PC-3 (cell line): ENCODE data around the gene NINL.

Source experiments
- CTCF ChIP-seq: fragments of 300-600 bp; sonication (generic); conservative IDR thresholded peaks from 2 replicates; pipeline ENCODE4 v1.5.1; 2017; ENCODE audit warnings: antibody characterized with exemption, low read depth, mild to moderate bottlenecking, low read length
- EZH2 ChIP-seq: fragments of 300-600 bp; sonication (generic); IDR thresholded peaks from one replicate; pipeline ENCODE4 v1.6.1; 2017; ENCODE audit warnings: antibody characterized with exemption, mild to moderate bottlenecking, low read length; ENCODE audit not compliant: unreplicated experiment
- EZH2phosphoT487 ChIP-seq: fragments of 300-600 bp; sonication (generic); IDR thresholded peaks from 2 replicates; pipeline ENCODE4 v1.6.1; 2018; ENCODE audit warnings: mild to moderate bottlenecking, antibody characterized with exemption, low read length, borderline replicate concordance

DNA sequence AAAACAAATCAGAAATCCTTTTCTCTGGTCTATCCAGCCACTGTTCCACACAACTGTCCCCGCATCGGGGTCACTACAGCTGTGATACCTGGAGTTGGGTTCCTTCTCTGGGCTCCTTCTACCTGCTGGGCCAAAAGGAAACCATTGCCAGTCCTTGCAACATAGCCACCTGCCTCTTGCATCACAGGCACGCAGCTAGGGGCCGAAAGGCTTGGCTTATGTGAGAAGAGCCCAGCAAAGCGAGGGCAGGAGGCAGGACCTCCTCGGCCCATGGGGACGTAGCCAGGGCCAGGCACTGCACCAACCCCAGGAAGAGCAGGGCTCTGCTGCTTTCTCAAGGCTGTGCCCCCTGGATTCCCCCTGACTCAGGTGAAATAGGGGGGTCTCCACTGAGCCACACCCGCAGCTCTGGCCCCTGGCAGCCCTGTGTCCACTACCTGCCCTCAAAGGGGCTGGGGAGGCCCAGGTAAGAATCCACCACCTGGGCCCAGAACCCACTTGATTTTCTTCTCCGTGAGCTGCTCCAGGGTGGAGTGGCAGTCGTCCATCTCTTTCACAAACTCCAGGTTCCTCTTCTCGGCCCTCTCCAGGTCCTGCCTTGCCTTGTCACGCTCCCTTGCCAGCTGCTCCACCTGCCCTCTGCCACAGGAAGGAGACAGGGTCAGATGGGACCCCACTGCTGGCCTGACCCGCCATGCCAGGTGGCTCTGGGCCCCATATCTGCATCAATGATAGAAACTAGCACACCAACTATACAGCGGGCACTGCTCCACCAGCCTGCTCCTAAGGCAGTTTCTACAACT, 89.0 kb downstream of the NINL start:
- TF ChIP-seq CTCF (no peak), EZH2phosphoT487 (no peak), EZH2 (no peak)
